Activated CD4-positive, alpha-beta memory T cell treated with anti-CD3 and anti-CD28 coated beads for 36 hours (primary cell): ENCODE results near the gene SLC25A22. TPM values are rescaled to one million over a fixed set of nuclear protein-coding genes. Genes with fewer than 3 reads are reported as not detected.

Experiments used
- CTCF ChIA-PET: fragments of 350-600 bp; sonication (Branson Sonifier 250); formaldehyde crosslinking; loops from one replicate; lab custom pipeline; 2021; ENCODE audit warnings: antibody characterized with exemption, inconsistent platforms; lab: Charles Lee
- POLR2A ChIA-PET: fragments of 350-600 bp; sonication (Branson Sonifier 250); formaldehyde crosslinking; loops from one replicate; lab custom pipeline; 2021; ENCODE audit warnings: antibody characterized with exemption; lab: Charles Lee
- DNase-seq: peaks from one replicate; pipeline ENCODE4 v3.0.0-alpha.2; 2020
- H3K27ac Mint-ChIP-seq: one replicate; pipeline ENCODE4 v1.8.0; 2021; ENCODE audit warnings: mixed read lengths
- H3K27me3 Mint-ChIP-seq: one replicate; pipeline ENCODE4 v1.8.0; 2021; ENCODE audit warnings: mixed read lengths
- H3K36me3 Mint-ChIP-seq: one replicate; pipeline ENCODE4 v1.8.0; 2021; ENCODE audit warnings: mixed read lengths
- H3K4me1 Mint-ChIP-seq: one replicate; pipeline ENCODE4 v1.8.0; 2021; ENCODE audit warnings: low read depth, mixed read lengths
- H3K4me3 Mint-ChIP-seq: one replicate; pipeline ENCODE4 v1.8.0; 2021; ENCODE audit warnings: mild to moderate bottlenecking, mixed read lengths
- H3K9me3 Mint-ChIP-seq: one replicate; pipeline ENCODE4 v1.8.0; 2021; ENCODE audit warnings: mixed read lengths
- intact Hi-C: fragments of 100-400 bp; cut with micrococcal nuclease; formaldehyde crosslinking; loops from one replicate; pipeline ENCODE4 v1.15.1; 2023
- total RNA-seq, 2 experiments: library from RNA; stranded (reverse); gene quantifications; one replicate each; pipeline ENCODE4 v1.2.3, GENCODE V29; 2021

The SLC25A22 gene
- total RNA-seq, 2 experiments from 2014 or later: 28.4 to 32.2 TPM

- Mint-ChIP-seq H3K27ac (no peak within 1 kb of the TSS), H3K27me3 (peaks cover 33% of the 10 kb centered on the region), H3K4me1 (peaks cover 27% of the 10 kb centered on the region), H3K4me3 (peak within 1 kb of the TSS; percentile 65), H3K36me3 (no peaks in the 10 kb centered on the region), H3K9me3 (no peaks in the 10 kb centered on the region)
- POLR2A ChIA-PET: interaction anchor here (1.7 to 2.2 kb wide), 2 partner anchors 10 to 13 kb away, joined by 7 to 12 read pairs; partner anchors contain the start of genes PNPLA2, POLR2L and TSPAN4
- intact Hi-C loops: loop anchor here (1.0 kb wide), 1 partner anchor 10 kb away; the partner anchor contains the start of genes POLR2L and TSPAN4
- CTCF ChIA-PET: interaction anchor here (1.2 kb wide), 2 partner anchors 10 to 15 kb away, joined by 3 to 5 read pairs; partner anchors contain the start of genes POLR2L and TSPAN4
- peak; percentile 67 for DNase-seq
Measured at GRCh38 chr11:832529-833113, 34.5 kb upstream of the SLC25A22 start, which contains the start of gene CD151. CD151 (plus strand) TSS chr11:832952; CDS start chr11:836070, 3,118 bp downstream.

GRCh38 chr11:831961-832528, 34.0 kb upstream of the SLC25A22 start:
- Mint-ChIP-seq H3K36me3 (no peaks in the 10 kb centered on the region), H3K27me3 (peaks cover 35% of the 10 kb centered on the region), H3K27ac (no peak overlapping the region), H3K9me3 (no peaks in the 10 kb centered on the region), H3K4me3 (no peak overlapping the region), H3K4me1 (peaks cover 30% of the 10 kb centered on the region)
- POLR2A ChIA-PET: interaction anchor here (1.7 kb wide), 1 partner anchor 13 kb away, joined by 7 read pairs; the partner anchor contains the start of gene PNPLA2
- DNase-seq: no peak
- CTCF ChIA-PET: interaction anchor here (1.2 kb wide), 2 partner anchors 11 to 16 kb away, joined by 3 to 5 read pairs; partner anchors contain the start of genes POLR2L and TSPAN4
- intact Hi-C loops: loop anchor here (1.0 kb wide), 1 partner anchor 10 kb away; the partner anchor contains the start of genes POLR2L and TSPAN4

- intact Hi-C loops: no loop called here
- CTCF ChIA-PET: no interaction called here
- Mint-ChIP-seq H3K4me3 (no peak overlapping the region), H3K27ac (no peak overlapping the region), H3K9me3 (no peaks in the 10 kb centered on the region), H3K4me1 (peaks cover 33% of the 10 kb centered on the region), H3K27me3 (peaks cover 35% of the 10 kb centered on the region), H3K36me3 (no peaks in the 10 kb centered on the region)
- DNase-seq: no peak
- POLR2A ChIA-PET: interaction anchor here (0.7 to 0.9 kb wide), 2 partner anchors 8 to 12 kb away, joined by 3 read pairs; partner anchors contain the start of gene PNPLA2
Measured at GRCh38 chr11:831118-831864, 33.2 kb upstream of the SLC25A22 start.

- Mint-ChIP-seq H3K9me3 (no peaks in the 10 kb centered on the region), H3K27ac (no peak overlapping the region), H3K36me3 (no peaks in the 10 kb centered on the region), H3K4me3 (peak overlapping the region; percentile 16), H3K27me3 (peaks cover 35% of the 10 kb centered on the region), H3K4me1 (peaks cover 33% of the 10 kb centered on the region)
- POLR2A ChIA-PET: interaction anchor here (0.7 to 0.9 kb wide), 2 partner anchors 7 to 11 kb away, joined by 3 read pairs; partner anchors contain the start of gene PNPLA2
- DNase-seq: peak; percentile 70
- intact Hi-C loops: loop anchor here (1.0 kb wide), 1 partner anchor 10 kb away; no protein-coding TSS in a partner anchor
- CTCF ChIA-PET: no interaction called here
Measured at GRCh38 chr11:830295-831117, 32.4 kb upstream of the SLC25A22 start.

- intact Hi-C loops: loop anchor here (1.0 kb wide), 1 partner anchor 10 kb away; no protein-coding TSS in a partner anchor
- H3K9me3 Mint-ChIP-seq: no peaks in the 10 kb centered on the region
- ChIA-PET POLR2A (no interaction called here), CTCF (interaction anchor here (1.7 kb wide), 1 partner anchor 19 kb away, joined by 6 read pairs; no protein-coding TSS in a partner anchor)
- H3K27ac Mint-ChIP-seq: no peak overlapping the region
- H3K4me1 Mint-ChIP-seq: peaks cover 33% of the 10 kb centered on the region
- peaks cover 35% of the 10 kb centered on the region for H3K27me3 Mint-ChIP-seq
- H3K36me3 Mint-ChIP-seq: peaks cover 6% of the 10 kb centered on the region
- DNase-seq: no peak
- no peak overlapping the region for H3K4me3 Mint-ChIP-seq
Measured at GRCh38 chr11:829847-830294, 31.8 kb upstream of the SLC25A22 start.

- Mint-ChIP-seq H3K36me3 (peaks cover 9% of the 10 kb centered on the region), H3K27me3 (peaks cover 35% of the 10 kb centered on the region), H3K9me3 (no peaks in the 10 kb centered on the region), H3K27ac (no peak overlapping the region), H3K4me3 (no peak overlapping the region), H3K4me1 (peaks cover 31% of the 10 kb centered on the region)
- ChIA-PET POLR2A (interaction anchor here (1.3 kb wide), 1 partner anchor 11 kb away, joined by 5 read pairs; no protein-coding TSS in a partner anchor), CTCF (interaction anchor here (1.7 kb wide), 1 partner anchor 19 kb away, joined by 6 read pairs; no protein-coding TSS in a partner anchor)
- no peak for DNase-seq
- intact Hi-C loops: no loop called here
Measured at GRCh38 chr11:829176-829846, 31.2 kb upstream of the SLC25A22 start.

- CTCF ChIA-PET: interaction anchor here (1.7 kb wide), 1 partner anchor 20 kb away, joined by 6 read pairs; no protein-coding TSS in a partner anchor
- Mint-ChIP-seq H3K27ac (no peak overlapping the region), H3K27me3 (peaks cover 35% of the 10 kb centered on the region), H3K4me3 (peak overlapping the region; percentile 52), H3K9me3 (no peaks in the 10 kb centered on the region), H3K36me3 (peaks cover 12% of the 10 kb centered on the region), H3K4me1 (peaks cover 26% of the 10 kb centered on the region)
- POLR2A ChIA-PET: interaction anchor here (1.3 kb wide), 1 partner anchor 12 kb away, joined by 5 read pairs; no protein-coding TSS in a partner anchor
- intact Hi-C loops: no loop called here
- no peak for DNase-seq
Measured at GRCh38 chr11:828506-829175, 30.6 kb upstream of the SLC25A22 start.

- H3K27ac Mint-ChIP-seq: no peak within 1 kb of the TSS
- DNase-seq: no peak
- H3K4me3 Mint-ChIP-seq: peak within 1 kb of the TSS; percentile 52
- H3K9me3 Mint-ChIP-seq: no peaks in the 10 kb centered on the region
- CTCF ChIA-PET: no interaction called here
- intact Hi-C loops: no loop called here
- peaks cover 26% of the 10 kb centered on the region for H3K4me1 Mint-ChIP-seq
- POLR2A ChIA-PET: no interaction called here
- peaks cover 35% of the 10 kb centered on the region for H3K27me3 Mint-ChIP-seq
- H3K36me3 Mint-ChIP-seq: peaks cover 15% of the 10 kb centered on the region
Measured at GRCh38 chr11:827897-828192, 29.8 kb upstream of the SLC25A22 start, which contains the start of gene CRACR2B. CRACR2B (plus strand) TSS chr11:827919; CDS start chr11:828608, 689 bp downstream.

GRCh38 chr11:827146-827896, 29.2 kb upstream of the SLC25A22 start:
- no peak for DNase-seq
- Mint-ChIP-seq H3K9me3 (no peaks in the 10 kb centered on the region), H3K27me3 (peaks cover 35% of the 10 kb centered on the region), H3K4me3 (peak overlapping the region; percentile 52), H3K4me1 (peaks cover 26% of the 10 kb centered on the region), H3K36me3 (peaks cover 15% of the 10 kb centered on the region), H3K27ac (no peak overlapping the region)
- ChIA-PET CTCF (no interaction called here), POLR2A (interaction anchor here (1.9 kb wide), 1 partner anchor 9 kb away, joined by 4 read pairs; no protein-coding TSS in a partner anchor)
- intact Hi-C loops: no loop called here

- DNase-seq: no peak
- H3K9me3 Mint-ChIP-seq: no peaks in the 10 kb centered on the region
- ChIA-PET POLR2A (interaction anchor here (1.9 kb wide), 1 partner anchor 10 kb away, joined by 4 read pairs; no protein-coding TSS in a partner anchor), CTCF (no interaction called here)
- H3K27me3 Mint-ChIP-seq: peaks cover 31% of the 10 kb centered on the region
- no peak overlapping the region for H3K27ac Mint-ChIP-seq
- intact Hi-C loops: no loop called here
- H3K4me1 Mint-ChIP-seq: peaks cover 25% of the 10 kb centered on the region
- peak overlapping the region; percentile 57 for H3K4me3 Mint-ChIP-seq
- peaks cover 15% of the 10 kb centered on the region for H3K36me3 Mint-ChIP-seq
Measured at GRCh38 chr11:826836-827145, 28.7 kb upstream of the SLC25A22 start.
